HG03280 (cell line): ENCODE data around the gene CASP9.
"Not testable (repeated sequence)": the region's sequence is repeated elsewhere in the genome, so short reads cannot be mapped to it uniquely, and the experiment has no call there.

ENCODE experiments used
- ATAC-seq: cut with Tn5 transposase; IDR thresholded peaks from one replicate; pipeline ENCODE4 v1.9.1; 2021; ENCODE audit warnings: mild to moderate bottlenecking, moderate library complexity; ENCODE audit not compliant: unreplicated experiment

The CASP9 gene

DNA sequence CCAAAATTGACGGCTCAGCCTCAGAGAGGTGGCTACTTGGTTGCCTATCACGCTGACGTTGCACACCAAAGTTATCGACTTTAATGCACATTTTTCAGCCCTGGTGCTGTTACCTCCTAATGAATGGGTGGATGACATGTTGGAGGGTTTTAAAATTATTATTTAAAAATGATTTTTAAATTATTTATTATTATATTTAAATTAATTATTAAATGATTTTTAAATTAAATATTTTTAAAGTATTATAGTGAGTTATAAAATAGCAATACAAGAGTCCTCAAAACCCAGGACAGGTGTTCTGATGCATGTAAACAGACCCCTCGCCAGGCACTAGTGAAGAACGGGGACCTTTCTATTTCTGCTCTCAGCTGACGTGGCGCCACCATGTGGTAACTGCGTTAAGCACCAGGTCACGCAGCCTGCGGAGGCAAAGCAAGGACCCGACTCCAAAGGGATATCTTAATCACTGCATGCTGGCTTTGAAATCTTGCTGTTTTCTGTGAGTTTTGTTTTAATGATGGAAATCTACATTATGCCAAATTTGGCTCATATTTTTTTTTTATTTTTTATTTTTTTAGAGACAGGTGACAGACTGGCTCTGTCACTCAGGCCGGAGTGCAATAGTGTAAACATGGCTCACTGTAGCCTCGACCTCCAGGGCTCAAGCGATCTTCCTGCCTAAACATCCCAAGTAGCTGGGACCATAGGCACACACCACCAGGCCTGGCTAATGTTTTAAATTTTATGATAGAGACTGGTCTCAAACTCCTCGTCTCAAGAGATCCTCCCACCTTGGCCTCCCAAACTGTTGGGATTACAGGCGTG lies 22.6 kb downstream of the CASP9 start:
- ATAC-seq, result no peak

DNA sequence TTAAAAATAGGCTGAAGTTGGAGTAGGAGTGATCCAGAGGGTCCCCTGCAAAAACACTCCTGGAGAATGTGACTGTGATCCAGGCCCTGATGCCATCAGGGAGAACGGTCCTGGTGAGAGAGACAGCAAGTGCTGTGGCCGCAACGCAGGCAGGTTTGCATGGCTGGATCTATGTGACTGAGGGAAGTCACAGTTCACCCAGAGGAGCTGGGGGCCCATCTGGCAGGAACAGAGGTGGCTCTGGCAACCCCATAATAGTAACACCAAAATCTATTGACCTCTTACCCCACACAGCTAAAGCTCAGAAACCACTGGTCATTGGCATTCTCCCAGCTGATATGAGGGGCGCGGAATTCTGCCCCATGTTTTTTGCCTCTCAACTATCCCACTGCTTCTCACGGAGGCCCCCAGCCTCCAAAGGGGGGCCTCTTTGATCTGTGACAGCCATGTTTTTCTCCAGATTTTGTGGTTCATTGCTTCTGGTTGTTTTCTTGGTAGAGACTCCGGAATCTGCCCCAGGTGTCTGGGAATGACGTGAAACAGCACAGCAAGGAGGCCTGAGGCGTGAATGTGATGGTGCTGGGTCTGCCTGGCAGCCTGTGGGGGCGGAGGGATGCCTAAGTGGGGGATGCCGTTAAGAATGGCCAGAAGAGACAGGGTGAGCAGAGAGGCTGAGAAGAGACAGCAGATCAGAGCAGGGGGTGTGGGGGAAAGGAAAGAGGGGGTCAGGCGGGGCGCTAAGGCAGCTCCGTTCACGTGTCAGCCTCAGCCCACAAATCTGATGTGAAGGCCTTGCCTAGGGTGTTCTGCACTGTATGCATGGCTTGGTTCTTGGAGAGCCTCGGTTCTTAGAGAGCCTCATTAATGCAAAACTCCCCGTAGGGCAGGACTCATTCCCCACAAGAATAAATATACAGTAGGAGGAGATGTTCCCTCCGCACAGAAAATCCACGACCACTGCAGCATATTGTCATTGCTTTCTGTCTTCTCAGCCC lies 23.5 kb downstream of the CASP9 start:
- ATAC-seq, result no peak

DNA sequence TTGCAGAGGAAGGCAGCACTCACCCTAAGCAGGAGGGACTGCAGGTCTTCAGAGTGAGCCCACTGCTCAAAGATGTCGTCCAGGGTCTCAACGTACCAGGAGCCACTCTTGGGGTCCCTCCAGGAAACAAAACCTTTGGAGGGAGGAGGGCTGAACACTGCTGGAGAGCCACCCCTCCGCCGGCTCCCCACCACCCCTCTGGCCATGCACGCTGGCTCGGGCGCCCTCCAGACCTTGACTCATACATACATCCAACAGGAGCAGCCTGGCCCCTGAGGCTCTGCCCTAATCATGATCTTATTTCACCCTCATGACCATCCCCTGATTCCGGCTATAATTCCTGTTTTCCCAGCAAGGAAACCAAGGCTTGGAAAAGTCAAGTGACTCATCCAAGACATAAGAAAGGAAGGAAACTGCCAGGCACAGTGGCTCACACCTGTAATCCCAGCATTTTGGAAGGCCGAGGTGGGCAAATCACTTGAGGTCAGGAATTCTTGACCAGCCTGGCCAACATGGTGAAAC lies 30.1 kb downstream of the CASP9 start:
- no peak for ATAC-seq

DNA sequence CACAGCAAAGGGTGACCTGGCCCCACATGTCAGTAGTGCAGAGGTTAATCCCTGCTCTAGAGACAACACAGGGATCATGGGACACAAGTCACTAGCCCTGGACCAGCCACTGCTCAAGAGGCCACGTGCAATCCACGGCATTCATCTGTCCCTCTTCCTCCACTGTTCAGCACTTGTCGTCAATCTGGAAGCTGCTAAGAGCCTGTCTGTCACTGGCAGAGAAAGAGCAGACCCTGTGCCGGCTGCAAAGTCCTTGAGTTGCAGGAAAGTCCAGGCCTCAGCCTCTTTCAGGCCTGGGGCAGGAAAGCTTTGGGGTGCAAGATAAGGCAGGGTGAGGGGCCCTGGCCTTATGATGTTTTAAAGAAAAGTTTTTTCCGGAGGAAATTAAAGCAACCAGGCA lies 31.4 kb downstream of the CASP9 start:
- ATAC-seq, result no peak

DNA sequence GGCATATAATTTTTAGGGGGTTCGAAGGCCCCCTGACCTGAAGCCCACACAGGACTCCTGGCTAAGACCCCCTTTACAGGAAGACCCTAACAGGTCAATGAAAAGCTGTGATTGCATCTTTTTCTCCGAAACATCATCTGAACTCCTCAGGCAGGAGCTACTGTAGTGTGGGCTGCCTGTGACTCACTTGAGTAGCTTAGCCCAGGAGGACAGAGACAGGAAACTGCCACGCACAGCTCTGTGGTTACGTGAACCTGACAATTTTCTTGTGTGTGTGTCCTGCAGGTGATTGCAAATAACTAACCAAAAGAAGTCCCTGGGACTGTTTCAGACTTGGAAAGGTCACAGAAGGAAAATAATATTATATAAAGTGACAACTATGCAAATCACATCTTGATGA lies 33.0 kb downstream of the CASP9 start:
- not testable (repeated sequence) for ATAC-seq

DNA sequence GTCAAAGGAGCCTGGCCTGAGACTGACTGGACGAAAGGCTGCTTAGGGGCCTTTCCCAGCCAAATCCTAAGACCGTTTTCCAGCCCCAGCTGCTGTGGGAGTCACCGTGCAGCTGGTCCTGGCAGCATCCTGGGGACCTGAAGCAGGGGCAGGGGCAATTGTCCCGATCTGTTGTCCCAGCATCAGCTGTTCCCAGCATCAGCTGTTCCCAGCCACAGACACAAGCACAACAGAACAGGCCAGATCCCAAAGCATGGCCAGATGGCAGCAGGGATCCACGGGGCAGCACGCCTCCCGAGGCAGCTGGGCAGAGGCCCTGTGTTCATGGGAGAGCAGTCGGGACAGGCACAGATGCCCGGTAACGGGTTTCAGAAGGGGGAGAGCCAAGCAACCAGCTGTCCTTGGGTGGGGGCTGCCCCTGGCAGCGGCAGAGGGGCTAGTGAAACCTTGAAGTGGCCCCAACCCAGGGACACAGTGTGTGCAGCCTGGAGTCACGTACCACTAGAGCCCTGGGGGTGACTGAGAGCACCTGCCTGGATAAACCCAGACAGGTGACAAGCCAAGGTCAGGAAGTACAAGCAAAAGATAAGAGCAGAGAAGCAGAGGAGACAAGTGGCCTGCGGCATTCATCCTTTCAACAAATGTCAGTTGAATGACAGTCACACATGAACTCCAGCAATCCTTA lies 34.8 kb downstream of the CASP9 start:
- no peak for ATAC-seq

DNA sequence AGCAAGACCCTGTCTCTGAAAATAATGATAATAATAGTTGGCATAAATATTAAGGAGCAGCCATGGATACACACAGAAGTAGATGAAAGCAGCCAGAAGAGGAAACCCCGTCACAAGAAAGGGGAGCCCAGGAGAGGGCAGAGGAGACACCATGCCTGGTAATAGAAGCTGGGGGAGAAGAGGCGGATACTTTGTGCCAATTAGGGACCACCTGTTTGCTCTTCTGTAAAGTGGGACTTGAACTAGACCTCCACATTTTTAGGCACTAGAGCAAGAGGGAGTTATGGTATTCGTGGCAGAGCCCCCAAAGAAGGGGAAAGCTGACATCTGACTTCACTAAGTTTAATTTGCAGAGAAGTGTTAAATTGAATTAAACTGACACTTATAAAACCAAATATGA lies 35.6 kb downstream of the CASP9 start:
- no peak for ATAC-seq

DNA sequence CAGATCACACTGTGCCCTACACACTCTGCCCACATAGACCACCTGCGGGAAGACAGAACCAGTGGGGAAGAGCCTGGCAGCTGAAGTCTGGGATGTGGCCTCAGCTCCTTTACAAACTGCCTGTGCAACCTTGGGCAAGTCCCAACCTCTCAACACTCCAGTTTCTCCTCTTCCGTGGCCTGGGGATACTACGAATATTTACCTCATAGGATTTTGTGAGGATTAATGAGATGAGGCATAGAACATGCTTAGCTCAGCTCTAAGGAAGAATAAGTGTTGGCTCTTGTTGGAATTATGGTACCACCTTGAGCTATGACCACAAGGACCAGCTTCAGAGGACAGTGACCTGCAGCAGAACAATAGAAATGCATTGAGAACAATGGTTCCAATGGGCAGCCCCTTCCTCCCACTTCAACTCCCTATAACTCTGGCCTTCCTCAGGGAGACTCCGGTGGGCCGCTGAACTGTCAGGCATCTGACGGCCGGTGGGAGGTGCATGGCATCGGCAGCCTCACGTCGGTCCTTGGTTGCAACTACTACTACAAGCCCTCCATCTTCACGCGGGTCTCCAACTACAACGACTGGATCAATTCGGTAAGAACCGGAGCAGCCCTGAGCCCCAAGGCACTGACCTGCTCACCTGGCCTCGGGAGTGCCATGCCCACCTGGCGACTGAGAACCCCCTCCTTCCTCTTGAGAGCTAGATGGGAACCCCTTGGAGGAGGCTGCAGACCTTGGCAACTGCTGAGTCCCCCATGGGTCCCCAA lies 37.0 kb downstream of the CASP9 start:
- not testable (repeated sequence) for ATAC-seq

DNA sequence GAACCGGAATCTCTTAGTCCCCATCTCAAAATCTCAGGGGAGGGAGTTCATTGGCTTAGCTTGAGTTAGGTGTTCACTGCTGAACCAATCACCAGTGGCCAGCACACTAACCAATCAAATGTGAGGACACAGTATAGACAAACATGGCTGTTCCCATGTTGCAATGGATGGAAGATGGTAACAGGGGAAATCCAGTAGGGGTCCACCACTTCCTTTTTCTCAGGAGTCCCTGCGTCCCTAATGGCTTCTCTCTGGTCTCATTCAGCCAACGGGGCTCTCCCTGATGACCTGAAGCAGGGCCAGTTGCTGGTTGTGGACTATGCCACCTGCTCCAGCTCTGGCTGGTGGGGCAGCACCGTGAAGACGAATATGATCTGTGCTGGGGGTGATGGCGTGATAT lies 38.4 kb downstream of the CASP9 start:
- no peak for ATAC-seq

DNA sequence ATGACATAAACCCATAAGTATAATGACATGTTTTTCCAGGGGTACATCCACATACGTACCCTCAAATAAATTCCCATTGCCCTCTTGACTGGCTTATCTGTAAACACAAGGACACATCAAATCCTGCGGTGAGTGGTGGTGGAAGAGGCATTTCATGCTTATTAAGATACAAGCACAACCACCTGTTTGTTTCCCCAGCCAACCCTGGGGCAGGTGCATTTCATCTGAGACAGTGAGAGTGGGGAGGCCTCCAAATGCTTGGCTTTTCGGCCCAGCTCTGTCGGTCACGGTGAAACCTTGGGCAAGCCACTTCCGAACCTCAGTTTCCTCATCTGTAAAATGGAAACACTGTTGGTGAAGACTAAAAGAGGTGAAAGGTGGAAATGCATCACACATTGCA lies 39.6 kb downstream of the CASP9 start:
- not testable (repeated sequence) for ATAC-seq

DNA sequence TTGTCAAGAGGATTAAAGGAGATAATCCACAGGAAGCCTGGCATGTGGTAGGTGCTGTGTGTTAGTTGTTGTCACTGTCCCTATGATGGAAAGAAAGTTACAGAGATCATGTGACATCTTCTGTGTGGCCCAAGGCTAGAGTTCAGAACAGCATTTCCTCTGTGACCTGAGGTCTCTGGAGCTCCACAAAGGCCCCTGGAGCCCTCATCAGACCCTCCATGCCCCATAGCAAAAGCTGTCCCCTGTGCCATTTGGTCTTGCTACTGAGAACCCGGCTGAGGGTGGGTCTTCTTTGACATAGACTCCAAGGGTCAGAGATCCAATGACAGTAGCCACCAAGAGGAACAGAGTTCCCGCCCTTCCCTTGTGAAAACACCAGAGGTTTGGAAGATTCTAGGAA lies 40.0 kb downstream of the CASP9 start:
- ATAC-seq, result no peak

DNA sequence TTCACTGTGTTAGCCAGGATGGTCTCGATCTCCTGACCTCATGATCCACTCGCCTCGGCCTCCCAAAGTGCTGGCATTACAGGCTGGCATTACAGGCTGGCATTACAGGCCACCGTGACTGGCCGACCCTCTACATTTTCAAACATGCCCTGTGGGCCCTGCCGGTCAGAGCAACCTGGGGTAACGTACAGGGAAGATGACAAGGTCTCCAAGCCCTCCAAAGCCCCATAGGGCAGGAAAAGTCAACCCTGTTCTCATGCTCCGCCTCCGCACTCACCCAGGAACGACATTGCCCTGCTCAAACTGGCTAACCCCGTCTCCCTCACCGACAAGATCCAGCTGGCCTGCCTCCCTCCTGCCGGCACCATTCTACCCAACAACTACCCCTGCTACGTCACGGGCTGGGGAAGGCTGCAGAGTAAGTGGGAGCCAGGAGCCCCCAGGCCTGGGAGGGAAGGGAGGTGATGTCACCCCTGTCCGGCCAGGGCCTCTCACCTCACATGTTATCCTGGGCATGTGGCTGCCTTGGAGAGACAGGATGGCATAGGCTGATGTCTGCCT lies 41.0 kb downstream of the CASP9 start:
- not testable (repeated sequence) for ATAC-seq

DNA sequence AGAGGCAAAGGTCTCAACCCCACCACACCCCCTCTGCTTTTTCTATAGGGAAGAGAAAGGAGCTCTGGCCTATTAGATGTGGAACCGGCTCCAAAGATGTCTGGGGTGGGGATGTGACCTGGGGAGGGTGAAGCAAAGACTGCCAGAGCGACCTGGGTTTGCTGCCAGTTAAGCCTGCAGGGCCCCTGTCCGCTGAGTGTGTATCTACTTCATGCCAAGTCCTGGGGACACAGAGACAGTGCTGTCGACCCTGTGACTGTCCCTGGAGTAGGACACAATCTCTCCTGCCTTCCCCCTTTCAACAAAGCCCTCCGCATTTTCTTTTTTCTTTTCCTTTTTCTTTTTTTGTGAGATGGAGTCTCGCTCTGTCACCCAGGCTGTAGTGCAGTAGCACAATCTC lies 41.6 kb downstream of the CASP9 start:
- ATAC-seq, result not testable (repeated sequence)

DNA sequence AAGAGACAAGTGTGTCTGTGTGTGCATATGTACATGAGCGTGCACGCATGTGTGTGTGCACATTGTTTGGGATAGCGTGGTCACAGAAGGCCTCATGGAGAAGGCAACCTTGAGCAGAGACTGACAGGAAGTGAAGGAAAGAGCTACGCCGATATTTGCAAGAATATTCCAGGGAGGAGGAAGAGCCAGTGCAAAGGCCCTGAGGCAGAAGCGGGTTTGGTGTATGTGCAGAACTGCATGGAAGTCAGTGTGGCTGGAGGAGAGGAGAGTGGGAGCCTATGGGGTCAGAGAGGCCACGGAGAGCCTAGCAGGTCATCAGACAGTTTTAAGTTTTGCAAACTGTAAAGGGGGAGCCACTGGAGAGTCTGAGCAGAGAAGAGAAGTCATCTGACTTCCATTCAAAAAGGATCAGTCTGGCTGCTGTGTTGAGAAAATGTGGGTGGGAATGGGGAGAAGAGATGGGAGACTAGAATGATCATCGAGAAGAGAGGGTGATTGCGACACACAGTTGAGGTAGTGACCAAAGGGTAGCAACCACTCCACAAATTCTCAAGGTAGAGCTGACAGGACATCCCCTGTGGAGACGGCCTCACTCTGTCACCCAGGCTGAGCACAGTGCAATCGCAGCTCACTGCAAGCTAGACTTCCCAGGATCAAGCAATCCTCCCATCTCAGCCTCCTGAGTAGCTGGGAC lies 44.2 kb downstream of the CASP9 start:
- no peak for ATAC-seq

DNA sequence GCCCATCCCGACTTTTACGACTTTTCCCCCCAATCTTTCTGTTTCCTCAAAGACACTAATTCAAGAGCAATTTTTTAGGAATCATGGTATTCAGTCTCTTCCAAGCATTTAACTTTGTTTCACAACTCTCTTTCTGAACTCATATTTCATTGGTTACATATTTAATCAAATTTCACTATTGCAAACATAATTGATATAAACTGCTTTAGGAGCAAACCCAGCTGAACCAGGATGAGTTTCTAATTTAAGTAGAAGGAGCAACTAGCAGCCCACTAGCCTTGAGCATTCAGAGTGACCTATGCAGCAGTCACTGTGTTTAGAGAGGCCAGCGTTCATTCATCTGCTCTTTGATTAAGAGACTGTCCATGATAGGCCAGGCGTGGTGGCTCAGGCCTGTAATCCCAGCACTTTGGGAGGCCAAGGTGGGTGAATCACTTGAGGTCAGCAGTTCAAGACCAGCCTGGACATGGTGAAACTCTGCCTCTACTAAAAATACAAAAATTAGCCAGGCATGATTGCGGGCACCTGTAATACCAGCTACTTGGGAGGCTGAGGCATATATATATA lies 46.3 kb downstream of the CASP9 start:
- no peak for ATAC-seq

DNA sequence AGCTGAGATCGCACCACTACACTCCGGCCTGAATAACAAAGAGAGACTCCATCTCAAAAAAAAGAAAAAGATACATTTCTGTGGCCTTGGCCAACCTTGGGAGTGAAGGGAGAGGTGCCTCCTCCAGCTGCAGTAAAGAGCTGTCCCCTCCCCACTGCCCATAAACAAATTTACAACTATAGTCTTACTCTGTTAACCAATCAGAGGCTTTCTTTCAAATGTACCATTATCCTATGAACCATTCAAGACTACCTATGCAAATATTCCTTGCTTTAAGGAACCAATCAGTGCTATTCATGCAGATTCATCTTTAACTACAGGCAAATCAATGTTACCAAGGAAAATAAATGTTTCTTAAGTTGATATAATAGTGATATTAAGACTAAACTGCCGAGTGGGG lies 47.1 kb downstream of the CASP9 start:
- ATAC-seq, result no peak

DNA sequence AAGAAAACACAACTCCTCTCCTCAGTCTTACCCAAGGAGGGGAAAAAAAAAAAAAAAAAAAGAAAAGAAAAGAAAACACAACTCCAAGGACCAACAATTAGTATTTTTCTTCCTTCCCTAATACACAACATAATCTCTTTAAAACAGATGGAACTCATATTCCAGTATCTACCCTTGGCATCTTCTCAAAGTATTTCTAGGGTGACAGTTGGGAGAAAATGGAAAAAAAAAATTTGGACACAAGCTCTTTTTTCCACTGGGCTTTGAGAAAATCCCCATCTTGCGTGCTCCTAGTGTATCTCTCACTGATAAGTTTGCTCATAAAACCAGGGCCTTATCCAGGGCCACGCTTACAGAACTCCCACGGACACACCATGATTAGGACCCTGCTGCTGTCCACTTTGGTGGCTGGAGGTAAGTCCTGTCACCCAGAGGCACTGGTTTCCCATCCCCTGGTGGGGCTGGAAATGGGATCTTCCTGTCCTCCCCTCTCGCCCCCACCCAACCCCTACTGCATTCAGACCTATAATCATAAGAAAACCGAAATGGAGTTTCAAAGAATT lies 48.2 kb downstream of the CASP9 start, which contains the start of gene CELA2B:
Gene CELA2B (plus strand): TSS at position 353 of the 563 bp plus-strand sequence. CDS start 22 bp downstream, at position 375.
- no peak for ATAC-seq

DNA sequence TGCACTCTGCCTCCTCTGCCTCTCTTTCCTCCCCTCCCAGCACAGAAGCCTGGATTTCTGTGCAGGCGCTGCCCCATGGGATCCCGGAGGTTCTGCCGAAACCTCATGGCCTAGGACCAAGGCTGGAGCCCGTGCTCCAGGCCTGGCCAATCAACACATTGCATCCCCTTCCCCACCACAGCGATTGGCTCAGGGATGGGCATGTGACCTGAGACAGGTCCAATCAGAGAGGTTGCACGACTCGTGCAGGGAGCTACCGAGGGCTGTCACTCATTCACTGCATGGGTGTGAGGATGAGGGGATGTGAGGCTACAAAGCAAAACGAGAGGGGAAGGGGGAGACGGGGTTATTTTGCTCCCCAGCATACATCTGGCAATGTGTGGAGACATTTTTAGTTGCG lies 51.4 kb downstream of the CASP9 start:
- ATAC-seq, result no peak

DNA sequence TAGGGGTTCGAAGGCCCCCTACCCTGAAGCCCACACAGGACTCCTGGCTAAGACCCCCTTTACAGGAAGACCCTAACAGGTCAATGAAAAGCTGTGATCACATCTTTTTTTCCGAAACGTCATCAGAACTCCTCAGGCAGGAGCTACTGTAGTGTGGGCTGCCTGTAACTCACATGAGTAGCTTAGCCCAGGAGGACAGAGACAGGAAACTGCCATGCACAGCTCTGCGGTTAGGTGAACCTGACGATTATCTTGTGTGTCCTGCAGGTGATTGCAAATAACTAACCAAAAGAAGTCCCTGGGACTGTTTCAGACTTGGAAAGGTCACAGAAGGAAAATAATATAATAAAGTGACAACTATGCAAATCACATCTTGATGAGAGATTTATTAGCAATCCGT lies 52.3 kb downstream of the CASP9 start:
- not testable (repeated sequence) for ATAC-seq
